ENCODE measurements around the gene KAZN. TPM values are rescaled to one million over a fixed set of nuclear protein-coding genes. Genes with fewer than 3 reads are reported as not detected.

The KAZN gene
- total RNA-seq, 1 experiment from 2014 or later, result 2.4 TPM

DNA sequence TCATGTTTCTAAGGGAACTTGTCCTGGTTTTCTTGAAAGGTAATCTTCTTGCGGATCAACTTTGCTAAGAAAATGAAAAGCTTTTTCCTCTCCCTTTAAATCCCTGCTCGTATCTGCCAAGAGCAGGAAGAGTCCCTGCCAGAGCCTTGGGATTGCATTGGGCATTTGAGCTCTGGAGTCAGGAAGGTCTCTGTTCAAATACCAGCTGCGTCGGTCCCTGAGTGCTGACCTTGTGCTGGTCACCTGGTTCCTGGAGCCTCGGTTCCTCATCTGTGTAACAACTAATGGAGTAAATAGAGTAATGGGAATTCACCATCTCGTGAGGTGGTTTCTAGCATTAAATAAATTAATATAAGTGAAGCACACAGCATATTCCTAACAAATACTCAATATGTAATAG is 280.5 kb downstream of the KAZN start:
- no peaks in the 10 kb centered on the region for H3K4me1 Mint-ChIP-seq (ENCODE audit: low read depth, unreplicated experiment)
- CTCF ChIA-PET, result no interaction called here
- H3K4me3 Mint-ChIP-seq (ENCODE audit: unreplicated experiment), result no peak overlapping the region
- H3K36me3 Mint-ChIP-seq (ENCODE audit: insufficient read depth, unreplicated experiment), result no peaks in the 10 kb centered on the region
- no peaks in the 10 kb centered on the region for H3K9me3 Mint-ChIP-seq (ENCODE audit: unreplicated experiment)
- Histone ChIP-seq H3K27me3 (replicated peaks; ENCODE audit: control insufficient read depth, insufficient read depth, low read length) (no peaks in the 10 kb centered on the region), H3K4me1 (no peaks in the 10 kb centered on the region), H3K36me3 (ENCODE audit: control insufficient read depth, insufficient read depth, low read length) (no peaks in the 10 kb centered on the region), H3K4me3 (ENCODE audit: low read depth, low read length) (no peak overlapping the region), H3K9me3 (no peaks in the 10 kb centered on the region)
- POLR2A ChIA-PET, result no interaction called here
- no peak for DNase-seq
- intact Hi-C loops (cut with micrococcal nuclease; ENCODE audit: unreplicated experiment), result no loop called here
- no TSS peak for BruUV-seq (replicated peaks)
- TF ChIP-seq CTCF (IDR thresholded peaks at IDR 0.05; ENCODE audit: insufficient read depth in 1 of 2, low read depth in 1 of 2, low read length in 1 of 2, severe bottlenecking in 1 of 2, unreplicated experiment in 1 of 2), result no peak
- H3K27ac Mint-ChIP-seq (ENCODE audit: unreplicated experiment), result no peak overlapping the region
- H3K27me3 Mint-ChIP-seq (ENCODE audit: insufficient read depth, unreplicated experiment), result peaks cover 3% of the 10 kb centered on the region

DNA sequence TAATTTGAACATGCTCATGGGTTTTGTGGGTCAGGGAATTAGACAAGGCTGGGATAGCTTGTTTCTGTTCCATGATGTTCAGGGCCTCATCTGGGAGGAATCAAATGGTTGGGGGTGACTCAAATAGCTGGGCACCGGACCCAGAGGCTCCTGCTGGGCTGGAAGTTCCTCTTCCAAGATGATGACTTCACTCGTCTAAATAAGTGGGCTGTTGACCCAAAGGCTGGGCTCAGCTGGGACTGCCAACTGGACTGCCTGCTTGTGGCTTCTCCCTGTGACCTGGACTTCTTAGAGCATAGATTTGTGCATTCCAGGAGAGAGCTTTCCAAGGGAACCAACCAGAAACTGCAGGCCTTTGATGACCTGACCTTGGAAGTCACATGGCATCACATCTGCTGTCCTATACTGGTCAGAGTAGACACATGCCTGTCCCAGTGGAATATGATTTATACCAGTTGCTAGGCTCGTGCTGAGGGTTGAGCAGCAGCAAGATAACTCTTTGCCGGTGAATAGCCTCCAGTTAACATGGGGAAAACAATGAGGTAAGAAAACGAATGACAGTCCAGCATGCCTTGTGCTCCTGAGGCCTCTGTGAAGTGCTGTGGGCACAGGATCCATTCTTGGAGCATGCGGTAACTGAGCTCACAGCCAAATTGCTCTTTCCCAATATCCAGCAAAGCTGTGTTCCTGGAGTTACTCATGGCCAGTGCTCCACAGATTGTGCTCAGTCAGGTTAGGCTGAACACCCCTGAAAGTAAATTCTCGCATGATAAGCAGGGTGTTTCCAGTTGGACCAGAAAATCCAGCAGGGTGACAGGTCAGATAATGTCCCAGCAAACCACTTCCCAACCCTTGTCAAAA is 282.2 kb downstream of the KAZN start:
- DNase-seq, result peak in 1 of 2 experiments; percentile 8
- no peaks in the 10 kb centered on the region for H3K9me3 Mint-ChIP-seq (ENCODE audit: unreplicated experiment)
- H3K4me3 ChIP-seq (ENCODE audit: low read depth, low read length), result no peak overlapping the region
- H3K4me1 ChIP-seq, result no peaks in the 10 kb centered on the region
- peaks cover 5% of the 10 kb centered on the region for H3K27me3 Mint-ChIP-seq (ENCODE audit: insufficient read depth, unreplicated experiment)
- no peak overlapping the region for H3K4me3 Mint-ChIP-seq (ENCODE audit: unreplicated experiment)
- H3K27me3 ChIP-seq (replicated peaks; ENCODE audit: control insufficient read depth, insufficient read depth, low read length), result no peaks in the 10 kb centered on the region
- no peaks in the 10 kb centered on the region for H3K9me3 ChIP-seq
- no peaks in the 10 kb centered on the region for H3K36me3 ChIP-seq (ENCODE audit: control insufficient read depth, insufficient read depth, low read length)
- POLR2A ChIA-PET, result no interaction called here
- no peak for TF ChIP-seq CTCF (IDR thresholded peaks at IDR 0.05; ENCODE audit: insufficient read depth in 1 of 2, low read depth in 1 of 2, low read length in 1 of 2, severe bottlenecking in 1 of 2, unreplicated experiment in 1 of 2)
- no peak overlapping the region for H3K27ac Mint-ChIP-seq (ENCODE audit: unreplicated experiment)
- intact Hi-C loops (cut with micrococcal nuclease; ENCODE audit: unreplicated experiment), result no loop called here
- BruUV-seq (replicated peaks), result no TSS peak
- CTCF ChIA-PET, result no interaction called here
- H3K36me3 Mint-ChIP-seq (ENCODE audit: insufficient read depth, unreplicated experiment), result no peaks in the 10 kb centered on the region
- H3K4me1 Mint-ChIP-seq (ENCODE audit: low read depth, unreplicated experiment), result no peaks in the 10 kb centered on the region

- H3K4me3 ChIP-seq (ENCODE audit: low read depth, low read length), result no peak overlapping the region
- H3K9me3 Mint-ChIP-seq (ENCODE audit: unreplicated experiment), result no peaks in the 10 kb centered on the region
- ChIA-PET POLR2A (no interaction called here), CTCF (no interaction called here)
- H3K4me1 Mint-ChIP-seq (ENCODE audit: low read depth, unreplicated experiment), result no peaks in the 10 kb centered on the region
- no peaks in the 10 kb centered on the region for H3K27me3 ChIP-seq (replicated peaks; ENCODE audit: control insufficient read depth, insufficient read depth, low read length)
- H3K27ac Mint-ChIP-seq (ENCODE audit: unreplicated experiment), result no peak overlapping the region
- H3K36me3 Mint-ChIP-seq (ENCODE audit: insufficient read depth, unreplicated experiment), result no peaks in the 10 kb centered on the region
- DNase-seq, result no peak
- no peak for TF ChIP-seq CTCF (IDR thresholded peaks at IDR 0.05; ENCODE audit: insufficient read depth in 1 of 2, low read depth in 1 of 2, low read length in 1 of 2, severe bottlenecking in 1 of 2, unreplicated experiment in 1 of 2)
- H3K9me3 ChIP-seq, result no peaks in the 10 kb centered on the region
- no peaks in the 10 kb centered on the region for H3K4me1 ChIP-seq
- BruUV-seq (replicated peaks), result no TSS peak
- intact Hi-C loops (cut with micrococcal nuclease; ENCODE audit: unreplicated experiment), result no loop called here
- H3K36me3 ChIP-seq (ENCODE audit: control insufficient read depth, insufficient read depth, low read length), result no peaks in the 10 kb centered on the region
- H3K4me3 Mint-ChIP-seq (ENCODE audit: unreplicated experiment), result no peak overlapping the region
- H3K27me3 Mint-ChIP-seq (ENCODE audit: insufficient read depth, unreplicated experiment), result peaks cover 4% of the 10 kb centered on the region
These were observed 283.5 kb downstream of the KAZN start for GRCh38 chr1:14881775-14882672.

Measured in Caco-2 (cell line).